Measurements from ENCODE around the gene KRT3.

The KRT3 gene

DNA sequence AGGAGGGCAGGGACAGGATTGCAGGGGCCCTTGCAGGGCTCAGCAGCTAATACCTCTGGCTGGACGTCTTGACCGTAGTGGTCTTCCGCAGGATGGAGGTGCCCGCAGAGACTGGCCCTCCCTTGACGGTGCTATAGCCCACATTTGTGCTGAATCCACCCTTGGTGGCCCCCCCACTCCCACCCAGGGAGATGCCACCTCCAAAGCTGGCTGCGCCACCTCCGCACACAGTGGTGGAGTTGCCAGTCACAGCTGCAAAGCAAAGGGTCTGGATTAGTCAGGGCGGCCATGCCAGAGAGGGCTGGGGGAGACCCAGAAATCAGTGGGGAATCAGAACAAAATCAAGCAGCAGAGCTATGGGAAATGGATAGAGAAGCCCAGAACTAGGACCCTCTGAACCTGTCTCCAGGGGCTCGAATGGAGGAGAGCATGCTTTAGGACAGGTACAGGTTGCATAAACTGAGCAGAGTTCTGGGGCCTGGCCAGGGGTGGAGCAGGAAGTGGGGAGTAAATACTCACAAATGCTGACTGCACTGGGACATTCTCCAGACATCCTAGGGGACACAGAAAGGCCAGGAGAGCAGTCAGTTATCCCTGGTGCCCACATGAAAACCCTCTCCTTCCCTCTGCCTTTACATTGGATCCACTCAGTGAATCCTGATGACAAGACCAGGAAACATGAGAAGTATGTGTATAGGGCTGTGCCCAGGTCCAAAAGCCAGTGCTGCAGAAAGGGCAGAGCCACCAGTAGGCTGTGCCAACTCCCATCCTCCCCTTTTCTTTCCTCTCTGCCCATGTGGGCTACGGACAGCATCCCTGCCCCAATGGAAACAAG, 26.1 kb upstream of the KRT3 start:
- Histone ChIP-seq H3K9ac (ENCODE audit: low read length) (no peak overlapping the region), H2AK5ac (ENCODE audit: low read length, severe bottlenecking) (no peak overlapping the region), H3K18ac (ENCODE audit: low read depth in 1 of 2, low read length in 2 of 2) (no peak overlapping the region), H3K79me1 (replicated peaks; ENCODE audit: low read length, poor library complexity, severe bottlenecking) (no peaks in the 10 kb centered on the region), H3K27ac (ENCODE audit: low read length, poor library complexity, severe bottlenecking) (no peak overlapping the region), H3K9me3 (ENCODE audit: control insufficient read depth, low read length) (no peaks in the 10 kb centered on the region), H3K4me1 (ENCODE audit: control insufficient read depth, insufficient read depth, low read depth, low read length) (peaks cover 7% of the 10 kb centered on the region), H3K36me3 (ENCODE audit: control insufficient read depth in 1 of 2, insufficient read depth in 2 of 2, low read depth in 1 of 2, low read length in 2 of 2) (no peaks in the 10 kb centered on the region), H3K23ac (ENCODE audit: low read length in 2 of 2) (no peak overlapping the region), H2AFZ (ENCODE audit: low read depth, low read length) (no peak overlapping the region), H4K8ac (ENCODE audit: low read length) (no peak overlapping the region), H2BK12ac (ENCODE audit: low read length in 2 of 2) (no peak overlapping the region), H3K4me3 (ENCODE audit: insufficient read depth in 1 of 2, low read depth in 1 of 2, low read length in 2 of 2) (no peak overlapping the region), H2BK5ac (ENCODE audit: low read depth, low read length, poor library complexity, severe bottlenecking) (no peak overlapping the region), H3K14ac (ENCODE audit: low read length in 2 of 2) (no peak overlapping the region), H2BK15ac (ENCODE audit: low read depth, poor library complexity, severe bottlenecking) (no peak overlapping the region), H3K4me2 (ENCODE audit: low read length, poor library complexity, severe bottlenecking) (no peak overlapping the region), H2BK120ac (ENCODE audit: low read depth, low read length) (no peak overlapping the region), H3K27me3 (ENCODE audit: control insufficient read depth in 1 of 2, insufficient read depth in 1 of 2, low read length in 2 of 2) (peaks cover 26 to 73% of the 10 kb centered on the region in 2 experiments), H3K4ac (ENCODE audit: low read depth in 1 of 2, low read length in 2 of 2) (no peak overlapping the region), H4K91ac (ENCODE audit: low read length) (no peak overlapping the region)
- 85% methylated on average over 10 of the region's 10 CpGs for WGBS
- DNase-seq = no peak

DNA sequence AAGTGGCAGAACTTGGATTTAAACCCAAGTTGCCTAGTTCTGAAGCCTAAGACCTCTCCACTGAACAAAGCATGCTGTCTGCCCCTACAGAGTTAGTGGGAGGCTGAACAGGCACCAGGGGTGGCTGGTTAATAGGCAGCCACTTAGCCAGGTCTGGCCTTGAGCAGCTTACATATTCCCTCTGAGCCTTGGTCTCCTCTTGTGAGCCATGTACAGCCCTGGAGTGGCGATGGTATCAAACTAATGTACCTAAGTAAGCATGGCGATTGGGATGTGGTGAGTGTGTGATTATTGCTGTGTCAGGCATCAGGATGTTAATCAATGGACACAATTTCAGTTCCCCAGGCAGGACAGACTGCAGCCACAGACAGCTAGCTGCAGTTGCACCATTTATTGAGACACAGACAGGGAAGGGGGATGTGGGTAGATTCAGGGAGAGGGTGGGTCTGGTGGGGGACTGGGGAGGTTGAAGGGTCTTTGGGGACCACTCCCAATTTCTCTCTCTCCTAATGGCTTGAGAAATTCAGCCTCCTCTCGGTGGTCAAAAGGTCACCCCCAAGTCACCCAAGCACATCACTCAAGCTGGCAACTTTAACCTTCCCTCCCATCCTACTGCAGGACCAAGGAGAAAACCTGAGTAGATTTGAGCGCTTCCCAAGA, 25.3 kb upstream of the KRT3 start:
- Histone ChIP-seq H3K9me3 (ENCODE audit: control insufficient read depth, low read length) (no peaks in the 10 kb centered on the region), H2BK12ac (ENCODE audit: low read length in 2 of 2) (no peak overlapping the region), H3K18ac (ENCODE audit: low read depth in 1 of 2, low read length in 2 of 2) (no peak overlapping the region), H3K79me1 (replicated peaks; ENCODE audit: low read length, poor library complexity, severe bottlenecking) (no peaks in the 10 kb centered on the region), H3K27me3 (ENCODE audit: control insufficient read depth in 1 of 2, insufficient read depth in 1 of 2, low read length in 2 of 2) (peaks cover 30 to 74% of the 10 kb centered on the region in 2 experiments), H4K8ac (ENCODE audit: low read length) (no peak overlapping the region), H3K9ac (ENCODE audit: low read length) (no peak overlapping the region), H2BK15ac (ENCODE audit: low read depth, poor library complexity, severe bottlenecking) (no peak overlapping the region), H2BK5ac (ENCODE audit: low read depth, low read length, poor library complexity, severe bottlenecking) (no peak overlapping the region), H3K4me2 (ENCODE audit: low read length, poor library complexity, severe bottlenecking) (no peak overlapping the region), H2AFZ (ENCODE audit: low read depth, low read length) (no peak overlapping the region), H3K27ac (ENCODE audit: low read length, poor library complexity, severe bottlenecking) (no peak overlapping the region), H3K23ac (ENCODE audit: low read length in 2 of 2) (no peak overlapping the region), H3K4me3 (ENCODE audit: insufficient read depth in 1 of 2, low read depth in 1 of 2, low read length in 2 of 2) (no peak overlapping the region), H3K14ac (ENCODE audit: low read length in 2 of 2) (peak overlapping the region in 1 of 2 experiments; percentile 35), H3K4me1 (ENCODE audit: control insufficient read depth, insufficient read depth, low read depth, low read length) (peaks cover 2% of the 10 kb centered on the region), H4K91ac (ENCODE audit: low read length) (no peak overlapping the region), H2BK120ac (ENCODE audit: low read depth, low read length) (no peak overlapping the region), H3K4ac (ENCODE audit: low read depth in 1 of 2, low read length in 2 of 2) (no peak overlapping the region), H2AK5ac (ENCODE audit: low read length, severe bottlenecking) (no peak overlapping the region), H3K36me3 (ENCODE audit: control insufficient read depth in 1 of 2, insufficient read depth in 2 of 2, low read depth in 1 of 2, low read length in 2 of 2) (no peaks in the 10 kb centered on the region)
- DNase-seq = no peak
- 81% methylated on average over 4 of the region's 4 CpGs for WGBS

DNA sequence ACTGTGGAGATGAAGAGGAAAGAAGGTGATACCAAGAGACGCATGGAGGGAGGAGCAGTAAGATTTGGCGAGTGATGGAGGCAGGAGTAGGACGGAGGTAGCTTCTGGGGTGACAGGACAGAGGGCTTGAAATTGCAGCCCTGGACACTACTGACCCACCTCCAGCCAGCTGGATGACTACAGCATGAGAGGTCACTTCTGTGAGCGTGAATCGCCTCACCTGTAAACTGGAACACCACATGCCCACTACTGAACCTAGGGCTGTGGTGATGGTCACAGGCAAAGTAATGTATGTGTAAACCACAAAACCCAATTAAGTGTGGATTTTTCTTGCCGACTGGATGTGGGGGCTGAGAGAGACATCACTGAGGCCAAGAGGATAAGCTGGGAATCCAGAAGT, 24.6 kb upstream of the KRT3 start:
- H3K23ac ChIP-seq (ENCODE audit: low read length in 2 of 2) = no peak overlapping the region
- no peak overlapping the region for H3K4ac ChIP-seq (ENCODE audit: low read depth in 1 of 2, low read length in 2 of 2)
- no peak overlapping the region for H2AFZ ChIP-seq (ENCODE audit: low read depth, low read length)
- no peak overlapping the region for H2AK5ac ChIP-seq (ENCODE audit: low read length, severe bottlenecking)
- DNase-seq = no peak
- no peaks in the 10 kb centered on the region for H3K36me3 ChIP-seq (ENCODE audit: control insufficient read depth in 1 of 2, insufficient read depth in 2 of 2, low read depth in 1 of 2, low read length in 2 of 2)
- no peak overlapping the region for H3K4me3 ChIP-seq (ENCODE audit: insufficient read depth in 1 of 2, low read depth in 1 of 2, low read length in 2 of 2)
- no peak overlapping the region for H2BK12ac ChIP-seq (ENCODE audit: low read length in 2 of 2)
- H3K18ac ChIP-seq (ENCODE audit: low read depth in 1 of 2, low read length in 2 of 2) = no peak overlapping the region
- H4K8ac ChIP-seq (ENCODE audit: low read length) = no peak overlapping the region
- no peak overlapping the region for H3K27ac ChIP-seq (ENCODE audit: low read length, poor library complexity, severe bottlenecking)
- 92% methylated on average over 5 of the region's 6 CpGs for WGBS
- H2BK15ac ChIP-seq (ENCODE audit: low read depth, poor library complexity, severe bottlenecking) = no peak overlapping the region
- no peak overlapping the region for H3K9ac ChIP-seq (ENCODE audit: low read length)
- H3K79me1 ChIP-seq (replicated peaks; ENCODE audit: low read length, poor library complexity, severe bottlenecking) = no peaks in the 10 kb centered on the region
- no peaks in the 10 kb centered on the region for H3K9me3 ChIP-seq (ENCODE audit: control insufficient read depth, low read length)
- no peak overlapping the region for H2BK5ac ChIP-seq (ENCODE audit: low read depth, low read length, poor library complexity, severe bottlenecking)
- no peak overlapping the region for H3K4me2 ChIP-seq (ENCODE audit: low read length, poor library complexity, severe bottlenecking)
- no peak overlapping the region for H2BK120ac ChIP-seq (ENCODE audit: low read depth, low read length)
- H3K27me3 ChIP-seq (ENCODE audit: control insufficient read depth in 1 of 2, insufficient read depth in 1 of 2, low read length in 2 of 2) = peaks cover 30 to 74% of the 10 kb centered on the region in 2 experiments
- no peak overlapping the region for H3K14ac ChIP-seq (ENCODE audit: low read length in 2 of 2)
- no peak overlapping the region for H4K91ac ChIP-seq (ENCODE audit: low read length)
- H3K4me1 ChIP-seq (ENCODE audit: control insufficient read depth, insufficient read depth, low read depth, low read length) = peaks cover 2% of the 10 kb centered on the region

DNA sequence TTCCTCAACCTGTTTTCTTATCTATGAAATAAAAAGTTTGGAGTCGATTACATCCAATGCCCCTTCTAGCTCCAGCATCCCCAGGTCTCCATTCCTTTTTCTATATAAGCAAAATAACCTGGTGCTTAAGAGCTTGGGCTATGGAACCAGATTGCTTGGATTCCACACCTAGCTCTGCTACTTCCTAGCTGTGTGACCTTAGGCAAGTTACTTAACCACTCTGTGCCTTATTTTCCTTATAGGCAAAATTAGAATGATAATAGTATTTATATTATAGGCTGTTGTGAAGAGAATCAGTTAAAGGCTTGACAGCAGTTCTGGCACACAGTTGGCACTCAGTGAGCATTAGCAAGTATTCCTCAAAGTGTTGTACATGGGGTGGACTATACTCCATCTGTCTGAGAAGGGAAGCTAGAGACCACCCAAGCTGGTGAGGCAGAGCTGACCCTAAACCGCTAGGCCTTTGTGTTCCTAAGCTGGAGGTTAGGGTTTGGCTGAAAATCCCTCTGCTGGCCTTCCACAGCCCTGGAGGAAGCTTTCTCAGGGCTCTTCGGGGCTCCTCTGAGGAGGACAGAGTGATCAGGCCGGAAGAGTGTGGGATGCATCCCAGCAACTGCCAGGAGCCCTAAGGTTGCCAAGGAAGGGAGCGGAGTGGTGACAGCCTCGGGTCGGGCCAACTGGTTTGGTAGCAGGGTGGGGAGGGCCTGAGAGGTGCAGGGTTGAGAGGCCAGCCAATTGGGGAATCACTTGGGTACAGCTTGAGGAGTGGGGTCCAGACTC, 24.0 kb upstream of the KRT3 start:
- H4K91ac ChIP-seq (ENCODE audit: low read length) = no peak overlapping the region
- no peak overlapping the region for H3K23ac ChIP-seq (ENCODE audit: low read length in 2 of 2)
- DNase-seq = no peak
- WGBS = 83% methylated on average over 7 of the region's 7 CpGs
- no peak overlapping the region for H2BK12ac ChIP-seq (ENCODE audit: low read length in 2 of 2)
- no peaks in the 10 kb centered on the region for H3K9me3 ChIP-seq (ENCODE audit: control insufficient read depth, low read length)
- no peak overlapping the region for H3K18ac ChIP-seq (ENCODE audit: low read depth in 1 of 2, low read length in 2 of 2)
- no peak overlapping the region for H2BK120ac ChIP-seq (ENCODE audit: low read depth, low read length)
- peaks cover 30 to 74% of the 10 kb centered on the region in 2 experiments for H3K27me3 ChIP-seq (ENCODE audit: control insufficient read depth in 1 of 2, insufficient read depth in 1 of 2, low read length in 2 of 2)
- no peak overlapping the region for H3K9ac ChIP-seq (ENCODE audit: low read length)
- H2BK15ac ChIP-seq (ENCODE audit: low read depth, poor library complexity, severe bottlenecking) = no peak overlapping the region
- no peak overlapping the region for H2BK5ac ChIP-seq (ENCODE audit: low read depth, low read length, poor library complexity, severe bottlenecking)
- H3K4me2 ChIP-seq (ENCODE audit: low read length, poor library complexity, severe bottlenecking) = no peak overlapping the region
- no peak overlapping the region for H3K4ac ChIP-seq (ENCODE audit: low read depth in 1 of 2, low read length in 2 of 2)
- H3K14ac ChIP-seq (ENCODE audit: low read length in 2 of 2) = no peak overlapping the region
- H4K8ac ChIP-seq (ENCODE audit: low read length) = no peak overlapping the region
- H3K79me1 ChIP-seq (replicated peaks; ENCODE audit: low read length, poor library complexity, severe bottlenecking) = no peaks in the 10 kb centered on the region
- H3K27ac ChIP-seq (ENCODE audit: low read length, poor library complexity, severe bottlenecking) = no peak overlapping the region
- no peaks in the 10 kb centered on the region for H3K36me3 ChIP-seq (ENCODE audit: control insufficient read depth in 1 of 2, insufficient read depth in 2 of 2, low read depth in 1 of 2, low read length in 2 of 2)
- no peak overlapping the region for H2AK5ac ChIP-seq (ENCODE audit: low read length, severe bottlenecking)
- H3K4me1 ChIP-seq (ENCODE audit: control insufficient read depth, insufficient read depth, low read depth, low read length) = peaks cover 2% of the 10 kb centered on the region
- no peak overlapping the region for H3K4me3 ChIP-seq (ENCODE audit: insufficient read depth in 1 of 2, low read depth in 1 of 2, low read length in 2 of 2)
- H2AFZ ChIP-seq (ENCODE audit: low read depth, low read length) = no peak overlapping the region
